HG03196 (cell line): Measurements from ENCODE around the gene SLC43A3.

Source experiments
- ATAC-seq: cut with Tn5 transposase; IDR thresholded peaks from one replicate; pipeline ENCODE4 v1.9.1; 2021; ENCODE audit not compliant: unreplicated experiment

The SLC43A3 gene

DNA sequence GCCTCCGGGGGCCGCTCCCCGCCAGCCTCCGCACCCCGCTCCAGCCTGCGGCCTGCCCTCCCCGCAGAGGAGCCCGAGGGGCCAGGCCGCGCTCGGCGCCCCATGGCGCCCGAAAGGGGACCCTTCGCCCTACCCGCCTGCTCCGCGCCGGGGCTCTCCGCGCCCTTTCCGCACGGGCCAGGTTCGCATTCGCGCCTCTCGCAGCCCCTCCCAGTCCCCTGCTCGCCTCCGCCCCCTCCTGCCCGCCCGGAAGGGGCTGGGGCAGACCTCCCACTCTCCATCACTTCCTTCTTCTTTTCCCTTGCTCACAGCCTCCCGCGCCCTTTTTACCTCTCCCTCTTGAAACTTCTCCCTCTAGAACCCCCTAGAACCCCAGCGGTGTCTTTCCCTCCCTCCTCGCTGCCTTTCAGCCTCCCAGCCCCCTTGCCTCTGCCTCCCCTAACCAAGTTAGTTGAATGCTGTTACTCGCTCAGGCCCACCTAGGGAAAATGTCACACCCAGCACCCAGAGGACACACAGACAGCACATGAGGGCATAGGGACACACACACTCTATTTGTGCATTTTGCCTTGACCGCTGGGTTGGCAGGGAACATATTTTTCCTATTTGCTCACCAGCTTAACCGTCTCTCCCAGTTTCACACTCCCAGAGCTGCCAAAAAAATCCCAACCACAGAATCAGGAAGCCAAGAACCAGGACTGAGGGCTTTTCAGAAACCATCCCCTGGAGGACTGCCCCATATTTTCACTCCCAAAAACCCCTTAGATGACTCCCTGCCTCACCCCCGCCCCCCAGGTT, at the start of gene SLC43A3:
Gene SLC43A3, minus strand, starts transcription at position 193 of the 798 bp plus-strand sequence. CDS start 949 bp downstream, outside the sequence.
- ATAC-seq, result peak; percentile 53

DNA sequence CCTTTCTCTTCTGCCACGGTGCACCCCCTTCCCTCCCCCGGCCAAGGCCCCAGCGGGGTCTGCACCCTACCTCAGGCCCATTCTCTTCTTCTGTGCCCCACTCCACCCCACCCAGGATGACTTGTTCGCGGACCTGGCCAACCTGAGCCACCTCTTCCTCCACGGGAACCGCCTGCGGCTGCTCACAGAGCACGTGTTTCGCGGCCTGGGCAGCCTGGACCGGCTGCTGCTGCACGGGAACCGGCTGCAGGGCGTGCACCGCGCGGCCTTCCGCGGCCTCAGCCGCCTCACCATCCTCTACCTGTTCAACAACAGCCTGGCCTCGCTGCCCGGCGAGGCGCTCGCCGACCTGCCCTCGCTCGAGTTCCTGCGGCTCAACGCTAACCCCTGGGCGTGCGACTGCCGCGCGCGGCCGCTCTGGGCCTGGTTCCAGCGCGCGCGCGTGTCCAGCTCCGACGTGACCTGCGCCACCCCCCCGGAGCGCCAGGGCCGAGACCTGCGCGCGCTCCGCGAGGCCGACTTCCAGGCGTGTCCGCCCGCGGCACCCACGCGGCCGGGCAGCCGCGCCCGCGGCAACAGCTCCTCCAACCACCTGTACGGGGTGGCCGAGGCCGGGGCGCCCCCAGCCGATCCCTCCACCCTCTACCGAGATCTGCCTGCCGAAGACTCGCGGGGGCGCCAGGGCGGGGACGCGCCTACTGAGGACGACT, 49.3 kb upstream of the SLC43A3 start:
- peak; percentile 28 for ATAC-seq

DNA sequence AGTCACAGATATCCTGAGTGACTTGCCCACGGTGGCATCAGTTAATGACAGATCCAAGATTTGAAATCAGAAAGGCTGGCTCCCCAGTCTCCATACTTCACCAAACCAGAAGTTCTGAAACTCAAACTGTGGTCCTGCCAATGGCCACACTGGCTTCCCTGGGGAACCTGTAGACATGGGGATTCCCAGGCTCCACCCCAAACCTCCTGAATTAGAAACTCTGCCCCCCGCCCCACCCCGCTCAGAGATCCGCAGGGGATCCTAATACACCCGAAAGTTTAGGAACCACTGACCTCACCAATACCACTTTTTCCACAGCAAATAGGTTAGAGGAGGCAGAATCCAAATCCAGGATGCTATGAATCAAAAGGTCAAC, 48.7 kb upstream of the SLC43A3 start:
- peak; percentile 15 for ATAC-seq

DNA sequence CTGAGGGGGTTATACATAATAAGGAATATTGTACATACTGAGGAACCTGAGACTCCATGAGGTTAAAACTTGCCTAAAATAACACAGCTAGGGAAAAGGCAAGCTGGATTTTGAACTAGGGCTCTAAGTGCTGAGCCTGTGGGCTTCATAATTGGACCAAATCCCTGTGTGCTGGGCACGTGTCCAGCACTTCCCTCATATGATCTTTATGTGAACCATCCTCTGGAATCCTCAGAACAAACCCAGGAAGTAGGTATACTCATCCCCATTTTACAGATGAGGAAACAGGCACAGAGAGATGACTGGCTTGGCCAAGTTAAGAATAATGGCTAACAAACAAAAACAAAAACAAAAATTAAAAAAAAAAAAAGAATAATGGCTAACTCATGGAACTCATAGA, 48.3 kb upstream of the SLC43A3 start:
- no peak for ATAC-seq

DNA sequence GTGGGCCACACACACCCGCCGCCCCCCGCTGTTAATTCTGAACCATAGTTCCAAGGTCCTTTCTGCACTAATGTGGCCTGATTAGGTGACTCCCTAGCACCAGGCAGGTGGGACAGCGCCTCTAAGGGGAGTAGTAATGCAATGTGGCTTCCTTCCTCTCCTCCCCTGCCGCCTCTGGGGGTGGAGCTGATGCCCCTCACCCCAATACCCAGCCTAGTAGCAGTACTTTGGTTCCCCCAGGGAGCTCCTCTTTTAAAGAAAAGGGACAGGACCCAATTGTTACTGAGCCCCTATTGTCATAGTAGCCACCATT, 47.8 kb upstream of the SLC43A3 start:
- no peak for ATAC-seq

DNA sequence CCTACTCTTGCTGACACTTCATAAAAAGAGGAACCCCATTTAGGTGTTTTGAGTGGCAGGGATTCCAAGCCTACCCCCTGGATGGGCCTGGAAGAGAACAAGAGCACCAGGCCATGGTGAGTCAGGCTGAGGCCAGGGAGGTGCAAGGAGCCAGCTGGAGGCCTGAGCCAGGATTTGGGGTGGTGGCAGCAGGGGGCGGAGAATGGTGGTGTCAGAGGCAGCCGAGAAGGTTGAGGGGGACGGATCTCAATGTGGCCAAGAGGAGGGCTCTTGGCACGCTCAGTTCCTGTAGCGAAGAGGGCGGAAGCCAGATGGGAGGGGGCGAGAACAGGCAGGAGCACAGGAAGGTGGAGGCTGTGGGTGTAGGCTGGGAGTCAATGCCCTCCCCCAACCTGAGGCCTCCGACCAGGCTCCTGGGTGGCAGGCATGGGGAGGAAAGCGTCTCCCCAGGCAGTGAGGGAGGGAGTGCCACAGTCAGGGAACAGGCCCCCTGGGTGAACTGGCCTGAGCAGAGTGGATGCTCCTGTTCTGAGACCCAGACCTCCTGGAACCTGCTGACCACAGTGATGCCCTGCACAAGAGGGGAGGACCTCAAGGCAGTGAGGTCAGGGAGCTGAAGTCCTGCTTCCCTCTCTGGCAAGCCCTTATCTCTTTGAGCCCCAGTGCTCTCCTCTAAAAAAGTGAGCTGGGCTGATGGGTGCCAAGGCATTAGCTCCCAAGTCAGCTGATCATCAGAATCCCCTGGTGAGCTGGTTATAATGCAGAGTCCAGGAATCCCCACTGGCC, 47.3 kb upstream of the SLC43A3 start:
- ATAC-seq, result peak; percentile 49

DNA sequence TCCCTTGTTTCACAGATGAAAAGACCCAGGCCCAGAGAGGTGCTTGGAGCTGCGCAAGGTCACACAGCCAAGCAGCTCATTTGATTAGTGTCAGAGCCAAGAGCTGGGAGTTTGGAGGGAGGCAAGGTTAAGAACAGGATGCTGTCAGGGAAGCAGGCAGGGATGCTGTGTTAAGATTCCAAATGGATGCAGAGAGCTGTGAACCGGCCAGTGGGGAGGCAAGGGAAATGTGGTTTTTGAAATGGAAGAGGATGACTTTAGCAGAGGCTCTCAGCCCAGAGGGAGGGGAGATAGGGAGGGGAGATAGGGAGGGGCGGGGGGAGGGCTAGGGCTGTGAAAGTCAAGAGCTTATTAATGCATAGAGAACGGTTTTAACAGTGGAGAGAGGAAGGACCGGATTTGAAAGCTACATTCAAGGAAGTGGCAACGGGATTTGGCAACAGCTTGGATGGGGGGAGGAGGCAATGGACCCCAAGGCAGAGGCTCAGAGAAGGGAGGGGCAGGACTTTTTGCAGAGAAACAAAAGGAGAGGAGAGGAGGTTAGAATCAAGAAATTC, 46.4 kb upstream of the SLC43A3 start:
- ATAC-seq, result no peak

DNA sequence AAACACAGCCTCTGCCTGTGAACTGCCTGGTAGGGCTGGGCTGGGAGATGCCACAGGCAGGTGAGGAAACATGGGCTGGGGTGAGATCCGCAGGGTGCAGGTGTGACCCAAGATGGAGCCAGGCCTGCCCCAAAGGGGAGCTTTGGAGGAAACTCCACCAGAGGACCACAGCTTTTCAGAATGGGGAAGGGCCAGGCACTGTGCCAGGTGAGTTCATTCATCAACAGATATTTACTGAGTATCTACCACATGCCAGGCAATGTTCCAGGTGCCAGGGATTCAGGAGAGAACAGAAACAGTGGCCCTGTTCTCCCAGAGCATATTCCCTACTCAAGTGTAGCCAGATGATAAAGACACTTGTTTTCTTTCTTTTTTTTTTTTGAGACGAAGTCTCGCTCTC, 44.6 kb upstream of the SLC43A3 start:
- ATAC-seq, result no peak

DNA sequence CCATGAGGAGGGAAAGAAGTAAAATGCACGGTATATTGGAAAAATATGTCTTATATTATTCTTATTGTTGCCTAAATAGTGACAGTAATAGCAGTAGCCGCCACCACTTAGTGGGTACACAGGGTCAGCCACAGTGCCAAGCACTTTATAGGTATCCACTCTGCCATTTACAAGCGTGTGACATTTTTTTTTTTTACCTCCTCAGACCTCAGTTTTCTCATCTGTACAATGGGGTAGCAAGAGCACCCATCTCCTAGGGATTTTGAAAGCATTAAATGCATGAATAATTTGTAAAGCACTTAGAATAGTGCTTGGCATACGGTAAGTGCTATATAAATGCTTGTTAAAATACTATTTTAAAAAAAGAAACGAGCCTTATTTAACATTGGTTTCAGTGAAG, 42.3 kb upstream of the SLC43A3 start:
- ATAC-seq, result no peak

DNA sequence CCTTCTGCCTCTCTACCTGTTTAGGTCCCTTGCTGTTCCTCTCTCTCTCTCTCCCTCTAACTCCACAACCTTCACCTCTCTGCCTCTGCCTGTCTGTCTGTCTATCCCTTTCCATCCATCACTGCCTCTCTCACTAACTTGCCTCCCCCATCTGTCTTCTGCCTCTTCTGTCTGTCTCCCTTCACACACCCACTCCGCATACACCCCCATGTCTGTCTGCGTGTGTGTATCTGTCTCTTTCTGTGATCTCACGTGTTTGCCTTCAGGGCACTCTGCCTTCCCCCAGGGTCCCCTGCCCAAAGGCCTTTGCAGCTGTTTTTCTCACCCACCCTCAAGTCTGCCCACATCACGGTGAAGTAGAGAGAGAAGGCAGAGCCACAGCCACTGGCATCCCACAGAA, 41.4 kb upstream of the SLC43A3 start:
- ATAC-seq, result no peak

DNA sequence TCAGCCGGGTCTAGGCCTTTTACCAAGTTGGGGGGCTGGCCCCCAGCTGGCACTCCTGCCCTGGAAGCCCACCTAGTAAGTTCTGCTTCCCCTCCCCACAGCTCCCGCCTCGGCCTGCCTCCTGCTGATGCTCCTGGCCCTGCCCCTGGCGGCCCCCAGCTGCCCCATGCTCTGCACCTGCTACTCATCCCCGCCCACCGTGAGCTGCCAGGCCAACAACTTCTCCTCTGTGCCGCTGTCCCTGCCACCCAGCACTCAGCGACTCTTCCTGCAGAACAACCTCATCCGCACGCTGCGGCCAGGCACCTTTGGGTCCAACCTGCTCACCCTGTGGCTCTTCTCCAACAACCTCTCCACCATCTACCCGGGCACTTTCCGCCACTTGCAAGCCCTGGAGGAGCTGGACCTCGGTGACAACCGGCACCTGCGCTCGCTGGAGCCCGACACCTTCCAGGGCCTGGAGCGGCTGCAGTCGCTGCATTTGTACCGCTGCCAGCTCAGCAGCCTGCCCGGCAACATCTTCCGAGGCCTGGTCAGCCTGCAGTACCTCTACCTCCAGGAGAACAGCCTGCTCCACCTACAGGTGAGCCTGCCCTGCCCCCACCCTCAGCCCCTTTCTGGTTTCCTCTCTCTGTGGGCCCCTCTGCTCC, 40.7 kb upstream of the SLC43A3 start:
- no peak for ATAC-seq

DNA sequence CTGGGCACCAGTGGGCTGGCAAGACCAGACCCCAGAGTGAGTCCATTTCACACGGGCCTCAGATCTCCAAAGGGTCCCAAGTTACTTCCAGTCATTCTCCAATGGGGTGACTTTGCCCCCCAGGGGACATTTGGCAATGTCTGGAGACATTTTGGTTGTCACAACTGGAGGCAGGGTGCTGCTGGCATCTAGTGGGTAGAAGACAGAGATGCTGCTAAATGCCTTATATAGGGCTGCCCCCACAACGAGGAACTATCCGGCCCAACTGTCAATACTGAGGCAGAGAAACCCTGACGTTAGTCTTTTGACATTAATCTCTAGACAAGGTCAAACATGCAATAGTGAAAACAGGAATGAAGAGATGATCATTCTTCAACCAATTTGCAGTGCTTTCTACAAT, 39.8 kb upstream of the SLC43A3 start:
- no peak for ATAC-seq

DNA sequence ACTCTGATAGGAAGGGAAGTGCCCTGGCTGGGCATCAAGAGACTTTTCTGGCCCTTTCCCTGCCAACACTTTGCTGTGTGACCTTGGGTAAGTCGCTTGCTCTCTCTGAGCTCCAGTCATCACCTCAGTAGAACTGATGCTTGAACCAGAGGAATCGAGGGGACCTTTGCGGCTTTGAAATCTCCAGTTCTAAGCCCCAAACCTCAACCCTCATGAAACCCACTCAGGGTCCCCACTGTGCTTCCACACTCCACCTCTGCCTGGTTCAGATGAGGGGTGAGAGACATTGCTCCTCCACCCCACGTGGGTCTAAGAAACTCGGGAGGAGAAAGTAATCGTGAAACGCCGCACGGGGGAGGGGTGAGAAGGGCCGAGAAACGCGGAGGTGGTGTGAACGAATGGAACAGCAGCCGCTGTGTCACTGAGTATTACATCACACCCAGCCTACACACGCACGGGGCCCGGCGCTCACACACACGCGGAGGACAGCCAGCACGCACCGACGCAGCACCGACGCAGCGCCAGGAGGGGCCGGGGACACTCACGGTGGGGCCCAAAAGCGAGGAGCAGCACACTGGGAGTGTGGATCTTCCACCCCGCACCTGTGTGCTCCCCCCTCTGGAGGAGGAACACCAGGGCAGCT, 37.7 kb upstream of the SLC43A3 start:
- ATAC-seq, result no peak

DNA sequence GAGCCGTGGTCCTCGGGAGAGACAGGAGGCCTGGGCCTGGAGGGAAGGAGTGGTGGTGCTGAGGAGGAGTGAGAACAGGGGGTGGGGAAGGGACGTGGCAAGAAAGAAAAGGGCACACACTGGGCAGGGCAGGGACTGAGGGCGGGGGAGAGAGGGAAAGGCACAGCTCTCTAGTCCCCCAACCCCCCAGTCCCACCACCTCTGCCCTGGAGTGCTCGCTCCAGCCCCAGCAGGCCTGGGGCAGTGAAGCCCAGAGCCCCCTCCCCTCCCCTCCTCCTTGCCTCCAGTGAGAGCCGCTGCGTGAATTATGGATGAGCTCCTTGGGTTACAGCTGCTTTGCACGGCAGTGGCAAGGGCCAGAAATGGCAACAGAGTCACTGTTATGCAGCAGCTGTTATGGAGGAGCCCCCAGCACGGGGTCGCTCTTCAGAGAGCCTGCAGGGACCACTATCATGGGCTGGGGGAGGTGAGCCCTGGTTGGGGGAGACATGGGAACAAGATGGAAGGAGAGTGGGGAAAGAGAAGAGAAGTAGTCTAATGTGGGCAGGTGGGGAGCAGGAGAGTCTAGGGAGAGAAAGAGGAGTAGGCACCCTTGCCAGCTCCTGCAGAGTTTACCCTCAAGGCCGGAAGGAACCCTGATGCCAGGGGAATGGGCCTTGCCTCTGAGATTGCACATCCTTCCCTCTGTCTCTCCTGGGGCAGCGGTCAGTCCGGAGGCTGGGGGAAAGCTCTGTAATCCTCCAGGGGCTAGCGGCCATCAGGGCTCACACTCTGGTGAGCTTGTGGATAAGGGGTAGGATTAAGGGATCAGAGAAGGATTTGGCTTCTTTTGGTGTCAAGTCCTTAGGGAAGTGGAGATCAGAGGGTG, 37.0 kb upstream of the SLC43A3 start:
- ATAC-seq, result no peak

DNA sequence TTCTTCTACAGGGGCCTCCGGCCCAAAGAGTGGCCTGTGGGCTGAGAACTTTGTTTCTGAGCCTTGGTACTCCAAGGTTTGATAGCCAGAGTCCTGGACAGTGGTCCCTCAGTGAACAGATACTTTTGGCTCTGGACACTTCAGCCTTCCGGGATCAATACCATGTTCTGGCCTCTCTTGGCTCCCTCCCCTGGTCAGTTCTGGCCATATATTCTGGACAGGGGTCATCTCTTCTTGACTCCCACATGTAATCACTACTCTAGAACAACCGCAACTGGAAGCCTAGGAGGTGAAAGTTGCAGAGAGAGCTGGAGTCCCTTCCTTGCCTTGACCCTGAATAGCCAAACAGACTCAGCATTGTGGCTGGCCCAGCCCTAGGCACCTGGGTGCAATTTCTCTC, 35.7 kb upstream of the SLC43A3 start:
- no peak for ATAC-seq

DNA sequence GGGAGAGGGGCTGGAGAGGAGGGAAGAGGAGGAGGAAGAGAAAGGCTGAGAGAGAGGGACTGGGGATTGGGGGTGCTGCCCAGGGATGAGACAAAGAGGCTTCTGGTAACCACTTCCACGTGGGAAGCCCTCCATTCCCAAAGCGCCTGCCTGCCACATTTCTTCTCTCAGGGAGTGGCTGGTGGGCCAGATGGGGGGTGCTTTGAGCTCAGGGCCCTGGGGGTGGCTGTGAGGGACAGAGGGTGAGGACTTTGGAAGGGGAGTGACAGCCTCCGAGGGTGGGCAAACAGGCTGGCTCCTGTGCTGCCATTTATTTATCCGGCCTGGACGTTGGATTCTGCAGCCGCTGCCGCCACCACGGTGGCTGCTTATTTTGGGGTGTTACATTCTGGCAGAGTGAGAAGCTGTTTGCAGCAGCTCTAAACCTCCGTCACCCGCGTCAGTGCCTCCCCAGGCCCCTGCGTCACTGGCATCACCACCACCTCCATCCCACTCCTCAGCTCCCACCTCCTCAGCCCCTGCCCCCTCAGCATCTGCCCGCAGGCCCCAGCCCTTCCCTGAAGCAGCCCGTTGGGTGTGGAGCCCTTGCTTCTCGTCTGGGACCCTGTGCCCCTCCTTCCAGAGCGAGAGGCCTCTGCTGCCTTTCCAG, 35.0 kb upstream of the SLC43A3 start:
- no peak for ATAC-seq

DNA sequence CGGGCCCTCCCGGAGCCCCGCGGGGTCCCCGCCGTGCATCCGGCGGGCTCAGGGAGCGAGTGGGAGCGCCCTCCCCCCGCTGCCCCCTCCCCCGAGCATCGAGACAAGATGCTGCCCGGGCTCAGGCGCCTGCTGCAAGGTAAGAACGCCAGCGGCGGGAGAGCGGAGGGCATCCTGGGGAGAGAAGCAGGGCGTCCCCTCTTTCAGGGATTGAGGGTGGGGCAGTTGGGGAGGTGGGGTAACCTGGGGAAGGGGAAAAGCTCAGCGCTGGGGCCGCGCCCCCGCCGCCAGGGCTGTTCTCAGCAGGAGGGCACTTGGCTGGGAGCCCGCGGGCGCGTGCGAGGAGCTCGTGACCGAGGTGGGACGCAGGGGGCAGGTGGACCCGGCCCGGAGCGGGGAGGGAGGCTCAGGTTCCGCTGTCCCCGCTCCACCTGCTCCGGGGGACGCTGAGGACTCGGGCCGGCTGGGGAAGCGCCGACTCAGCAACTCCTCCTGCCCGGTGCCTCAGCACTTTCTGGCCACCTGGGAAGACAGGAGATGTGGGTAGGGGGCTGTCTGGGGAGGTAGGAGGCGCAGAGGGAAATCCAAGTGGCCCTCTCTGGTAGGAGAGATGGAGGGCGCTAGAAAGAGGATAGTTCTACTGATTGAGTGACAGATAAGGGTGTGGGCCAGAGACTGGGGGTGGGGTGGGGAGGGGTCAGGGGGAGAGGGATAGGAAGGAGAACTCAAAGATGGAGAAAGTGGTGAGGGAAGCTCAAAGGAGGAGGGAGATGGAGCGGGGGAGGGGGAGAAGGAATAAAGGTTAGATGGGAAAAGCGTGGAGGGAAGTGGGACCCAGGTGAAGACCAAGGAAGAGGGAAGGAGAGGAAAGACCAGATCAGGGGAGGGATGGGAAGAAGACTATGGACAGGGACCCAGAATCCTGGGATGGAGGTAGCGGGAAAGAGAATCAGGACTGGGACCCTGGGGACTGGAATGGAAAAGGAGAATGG, 34.1 kb upstream of the SLC43A3 start:
- no peak for ATAC-seq
